Body of pancreas (tissue), 4 donors: ENCODE data around the gene IRF6. TPM values are rescaled to one million over a fixed set of nuclear protein-coding genes. Genes with fewer than 3 reads are reported as not detected.

Source experiments
- ATAC-seq: fragments of 150-250 bp; one replicate; pipeline ENCODE4 v1.9.1; 2016
- DNase-seq, 4 donors: peaks; one replicate each; pipeline ENCODE4 v3.0.0-alpha.2; 2019
- H3K27ac ChIP-seq, 4 donors: fragments of 200-600 bp; sonication (generic); 1 replicate in 3 of 4; 2 replicates in 1 of 4; pipeline versions ENCODE4 v1.5.1 to v1.6.1; 2016 to 2019; ENCODE audit warnings: mild to moderate bottlenecking in 1 of 4, mixed read lengths in 1 of 4, moderate library complexity in 1 of 4
- H3K27me3 ChIP-seq, 2 donors: fragments of 200-600 bp; sonication (generic); one replicate each; pipeline ENCODE4 v1.6.0; 2016; ENCODE audit warnings: mild to moderate bottlenecking in 1 of 2
- H3K36me3 ChIP-seq, 2 donors: fragments of 200-600 bp; sonication (generic); replicated peaks in 1 of 2; 2 replicates each; pipeline ENCODE4 v1.5.1; 2016; ENCODE audit warnings: low read depth in 2 of 2; ENCODE audit not compliant: insufficient read depth in 1 of 2
- H3K4me1 ChIP-seq: fragments of 200-600 bp; sonication (generic); one replicate; pipeline ENCODE4 v1.6.0; 2016
- H3K4me3 ChIP-seq, 2 donors: fragments of 200-600 bp; sonication (generic); 1 replicate in 1 of 2; 2 replicates in 1 of 2; pipeline ENCODE4 v1.5.1; 2016 to 2019
- H3K9me3 ChIP-seq, 3 donors: fragments of 200-600 bp; sonication (generic); 1 replicate in 2 of 3; 2 replicates in 1 of 3; pipeline ENCODE4 v1.5.1; 2016
- CTCF ChIP-seq, 7 experiments: fragments of 450-650 bp in 4 of 7; fragments of 200-600 bp in 3 of 7; sonication (generic) in 3 of 7; IDR thresholded peaks; one replicate each; pipeline ENCODE4 v1.5.1; 2016 to 2019; ENCODE audit warnings: antibody characterized with exemption in 7 of 7
- POLR2A ChIP-seq, 3 donors: fragments of 450-650 bp; IDR thresholded peaks; one replicate each; pipeline ENCODE4 v1.6.1; 2016; ENCODE audit warnings: antibody characterized with exemption in 3 of 3, mild to moderate bottlenecking in 2 of 3
- whole genome bisulfite sequencing, 2 donors: methylation state at CpG; one replicate each; pipeline ENCODE4 v1.1.5; 2017; 5-methylcytosine and 5-hydroxymethylcytosine counted together
- intact Hi-C: fragments of 100-400 bp; cut with DNase I; formaldehyde crosslinking; loops from one replicate; pipeline ENCODE4 v1.15.1; 2023
- total RNA-seq, 2 donors: library from RNA; depleted of rRNA; stranded (reverse); fragments of >200 nt; gene quantifications; one replicate each; pipeline ENCODE4 v1.1.0, GENCODE V29; 2016

The IRF6 gene
- total RNA-seq, 2 donors from 2014 or later, result 13.2 to 20.0 TPM

GRCh38 chr1:209825591-209826434, 19.9 kb upstream of the IRF6 start:
- intact Hi-C loops, result no loop called here
- no peak overlapping the region for H3K27ac ChIP-seq
- no peaks in the 10 kb centered on the region for H3K27me3 ChIP-seq
- WGBS, 2 donors, result 60 to 64% methylated on average over 11 of the region's 11 CpGs
- ATAC-seq (no peak), DNase-seq (no peak)
- H3K36me3 ChIP-seq, result peaks cover under 1 to 2% of the 10 kb centered on the region in 2 donors
- TF ChIP-seq CTCF (IDR thresholded peaks at IDR 0.05) (no peak), POLR2A (IDR thresholded peaks at IDR 0.05) (no peak)
- no peaks in the 10 kb centered on the region for H3K9me3 ChIP-seq
- H3K4me1 ChIP-seq, result peaks cover 15% of the 10 kb centered on the region
- H3K4me3 ChIP-seq, result no peak overlapping the region

DNA sequence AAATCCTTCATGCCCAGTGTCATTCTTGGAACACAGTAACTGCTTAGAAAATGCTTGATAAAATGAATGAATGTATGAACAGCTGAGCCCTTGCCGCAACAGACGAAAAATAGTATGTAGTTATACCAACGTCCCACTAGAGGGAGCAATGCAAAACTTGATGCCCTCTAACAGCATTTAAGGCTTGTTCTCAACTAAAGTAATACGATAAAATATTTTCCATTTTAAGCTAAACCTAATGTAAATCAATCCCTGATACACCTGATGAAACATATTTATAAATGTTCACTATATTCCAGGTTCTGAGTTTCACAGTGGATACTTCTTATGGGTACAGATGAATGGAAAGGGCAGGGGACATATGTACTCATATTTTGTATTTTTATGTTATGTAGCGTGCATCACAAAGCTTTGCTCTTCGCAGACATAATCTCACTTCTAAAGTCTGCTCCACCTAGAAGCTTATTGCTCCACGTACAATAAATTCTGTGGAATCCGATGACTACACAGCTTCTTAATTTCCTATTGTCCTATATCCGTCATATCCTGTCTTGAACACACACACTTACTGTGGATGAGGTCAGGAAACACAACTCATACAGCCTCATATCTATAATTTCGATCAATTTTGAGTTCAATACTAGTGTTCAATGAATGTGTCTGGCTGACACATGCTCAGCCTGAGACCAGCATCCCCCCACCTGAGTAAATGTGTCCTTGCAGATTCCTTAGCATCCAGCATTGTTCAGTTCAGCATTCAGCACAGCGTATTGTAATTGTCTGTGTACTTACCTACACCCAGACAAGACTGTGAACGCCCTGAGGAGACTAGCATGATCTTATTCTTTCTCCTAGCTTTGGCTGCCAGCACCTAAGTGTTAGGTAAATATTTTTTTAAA, 17.4 kb upstream of the IRF6 start:
- peaks cover 4% of the 10 kb centered on the region for H3K4me1 ChIP-seq
- no peaks in the 10 kb centered on the region for H3K9me3 ChIP-seq
- 31 to 32% methylated on average over 12 of the region's 12 CpGs for WGBS, 2 donors
- H3K27ac ChIP-seq, result no peak overlapping the region
- H3K27me3 ChIP-seq, result no peaks in the 10 kb centered on the region
- ATAC-seq, result peak; percentile 23
- intact Hi-C loops, result no loop called here
- DNase-seq, result peak in 2 of 4 donors; percentile 19 to 22
- no peaks in the 10 kb centered on the region for H3K36me3 ChIP-seq
- TF ChIP-seq CTCF (IDR thresholded peaks at IDR 0.05) (peak; percentile 45 to 74 (median 65)), POLR2A (IDR thresholded peaks at IDR 0.05) (no peak)
- no peak overlapping the region for H3K4me3 ChIP-seq

DNA sequence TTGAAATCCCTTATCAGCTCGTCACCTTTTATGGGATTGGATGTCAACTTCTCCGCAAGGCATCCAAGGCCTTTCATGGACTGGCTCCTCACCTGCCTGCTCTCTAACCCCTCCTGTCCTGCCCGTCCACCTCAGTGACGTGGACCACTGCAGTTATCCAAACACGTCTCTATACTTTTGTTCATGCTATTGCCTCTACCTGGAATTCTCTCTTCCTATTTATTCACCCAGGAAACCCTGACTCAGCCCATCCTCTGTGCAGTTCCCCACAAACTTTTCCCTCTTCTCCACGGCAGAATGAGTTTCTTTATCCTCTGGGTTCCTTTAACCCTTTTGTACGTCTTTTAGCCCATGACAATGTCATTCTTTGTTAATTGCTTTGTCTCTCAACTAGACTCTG, 16.8 kb upstream of the IRF6 start:
- ATAC-seq, result no peak
- no peak overlapping the region for H3K4me3 ChIP-seq
- WGBS, 2 donors, result 35 to 41% methylated on average over 7 of the region's 7 CpGs
- no peak overlapping the region for H3K27ac ChIP-seq
- no peak for TF ChIP-seq POLR2A (IDR thresholded peaks at IDR 0.05)
- TF ChIP-seq CTCF (IDR thresholded peaks at IDR 0.05), result no peak
- intact Hi-C loops, result no loop called here
- H3K9me3 ChIP-seq, result no peaks in the 10 kb centered on the region
- H3K27me3 ChIP-seq, result no peaks in the 10 kb centered on the region
- no peak for DNase-seq
- peaks cover 4% of the 10 kb centered on the region for H3K4me1 ChIP-seq
- no peaks in the 10 kb centered on the region for H3K36me3 ChIP-seq

DNA sequence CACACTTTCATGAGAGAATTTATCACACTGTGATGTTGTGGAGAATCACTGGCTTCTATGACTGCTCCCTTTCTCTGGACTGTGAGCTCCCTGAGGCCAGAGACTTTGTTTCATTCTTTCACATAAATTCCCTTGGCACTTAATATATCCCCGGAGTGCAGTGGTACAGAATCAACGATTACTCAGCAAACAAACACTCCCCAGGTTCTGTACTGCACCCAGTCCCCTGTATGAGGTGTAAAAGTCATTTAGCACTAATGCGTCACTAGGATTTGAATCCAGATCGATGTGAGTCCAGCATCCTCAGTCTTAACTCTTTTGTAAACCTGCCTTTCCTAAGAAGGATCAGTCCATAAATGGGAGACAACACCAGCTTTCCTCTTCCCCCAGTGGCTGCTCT, 15.0 kb upstream of the IRF6 start:
- ATAC-seq, result no peak
- Histone ChIP-seq H3K4me3 (no peak overlapping the region), H3K36me3 (no peaks in the 10 kb centered on the region), H3K27me3 (no peaks in the 10 kb centered on the region), H3K9me3 (no peaks in the 10 kb centered on the region), H3K4me1 (peaks cover 4% of the 10 kb centered on the region), H3K27ac (no peak overlapping the region)
- TF ChIP-seq CTCF (IDR thresholded peaks at IDR 0.05) (no peak), POLR2A (IDR thresholded peaks at IDR 0.05) (no peak)
- no peak for DNase-seq
- intact Hi-C loops, result no loop called here
- 40 to 50% methylated on average over 4 of the region's 4 CpGs for WGBS, 2 donors
